OCI-LY7 (cell line): ENCODE data around the gene ACSF2. TPM values are rescaled to one million over a fixed set of nuclear protein-coding genes. Genes with fewer than 3 reads are reported as not detected.

ENCODE experiments used
- BruUV-seq: library from RNA; stranded (reverse); fragments of 400-500 nt; replicated peaks from 2 replicates; lab custom pipeline; 2021; lab: Mats Ljungman, UMichigan
- CTCF ChIA-PET: fragments of 300-600 bp; sonication (Branson Sonifier 250); formaldehyde crosslinking; loops from one replicate; lab custom pipeline; 2022; ENCODE audit warnings: antibody characterized with exemption; ENCODE audit not compliant: unreplicated experiment; lab: Charles Lee
- POLR2A ChIA-PET: fragments of 300-600 bp; sonication (Branson Sonifier 250); formaldehyde crosslinking; loops from one replicate; lab custom pipeline; 2022; ENCODE audit warnings: antibody characterized with exemption; lab: Charles Lee
- DNase-seq: peaks from one replicate; pipeline ENCODE4 v3.0.0-alpha.2; 2015; ENCODE audit warnings: low spot score
- H2AFZ ChIP-seq: fragments of 200-600 bp; sonication (generic), shearing (Covaris generic); 2 replicates; pipeline ENCODE4 v1.6.1; 2014; ENCODE audit warnings: mild to moderate bottlenecking, antibody characterized with exemption, low read length, moderate library complexity
- H3K27ac ChIP-seq: fragments of 200-600 bp; sonication (generic); 2 replicates; pipeline ENCODE4 v1.5.1; 2014; ENCODE audit warnings: mixed run types, low read depth, mild to moderate bottlenecking, moderate library complexity, low read length, inconsistent platforms; ENCODE audit not compliant: poor library complexity, severe bottlenecking
- H3K36me3 ChIP-seq: fragments of 200-600 bp; sonication (generic); 2 replicates; pipeline ENCODE4 v1.6.1; 2014; ENCODE audit warnings: mild to moderate bottlenecking, antibody characterized with exemption, low read length, moderate library complexity, mixed read lengths; ENCODE audit not compliant: insufficient read depth
- H3K4me1 ChIP-seq: fragments of 200-600 bp; sonication (generic); 2 replicates; pipeline ENCODE4 v1.5.1; 2014; ENCODE audit warnings: mild to moderate bottlenecking, low read length; ENCODE audit not compliant: insufficient read depth, poor library complexity, severe bottlenecking
- H3K4me2 ChIP-seq: fragments of 200-600 bp; sonication (generic); 2 replicates; pipeline ENCODE4 v1.6.1; 2014; ENCODE audit warnings: mild to moderate bottlenecking, low read length
- H3K4me3 ChIP-seq: fragments of 200-600 bp; sonication (generic); 2 replicates; pipeline ENCODE4 v1.5.1; 2014; ENCODE audit warnings: mild to moderate bottlenecking, low read depth, low read length; ENCODE audit not compliant: poor library complexity, severe bottlenecking
- H3K79me2 ChIP-seq: fragments of 200-600 bp; sonication (generic); 2 replicates; pipeline ENCODE4 v1.6.1; 2016; ENCODE audit warnings: low read depth, mild to moderate bottlenecking, low read length, moderate library complexity, mixed read lengths; ENCODE audit not compliant: insufficient read depth
- H3K9me2 ChIP-seq: fragments of 200-600 bp; sonication (generic); 2 replicates; pipeline ENCODE4 v1.6.1; 2016; ENCODE audit warnings: mild to moderate bottlenecking, low read length, mixed read lengths; ENCODE audit not compliant: insufficient read depth
- H3K9me3 ChIP-seq: fragments of 200-600 bp; sonication (generic); 2 replicates; pipeline ENCODE4 v1.6.1; 2014; ENCODE audit warnings: mild to moderate bottlenecking, mixed run types, low read length, mixed read lengths
- H4K20me1 ChIP-seq: fragments of 200-600 bp; sonication (generic); 2 replicates; pipeline ENCODE4 v1.6.1; 2014; ENCODE audit warnings: mild to moderate bottlenecking, antibody characterized with exemption, low read length, moderate library complexity, mixed read lengths; ENCODE audit not compliant: insufficient read depth
- EZH2phosphoT487 ChIP-seq: fragments of 200-600 bp; sonication (generic); IDR thresholded peaks from 2 replicates; pipeline ENCODE4 v1.6.1; 2018; ENCODE audit warnings: low read depth, borderline replicate concordance, mild to moderate bottlenecking, mixed run types, antibody characterized with exemption, low read length, moderate library complexity, mixed read lengths
- intact Hi-C: fragments of 100-400 bp; cut with micrococcal nuclease; formaldehyde crosslinking; loops from one replicate; pipeline ENCODE4 v1.10.0; 2022; ENCODE audit not compliant: unreplicated experiment
- total RNA-seq, 2 experiments: library from RNA; depleted of rRNA in 1 of 2; stranded (reverse); fragments of >200 nt in 1 of 2; shearing (Covaris generic) in 1 of 2; gene quantifications; 2 replicates each; pipeline ENCODE4 v1.2.3, GENCODE V29; 2014 to 2022
- TF ChIP-seq, protein P1 (sequence below): fragments of 200-600 bp; sonication (generic); conservative IDR thresholded peaks from 2 replicates; pipeline ENCODE4 v1.5.1; 2014; ENCODE audit warnings: mild to moderate bottlenecking, antibody characterized with exemption, low read length, moderate library complexity, mixed read lengths

The ACSF2 gene
- total RNA-seq, 2 experiments from 2014 or later = 38.6 to 42.7 TPM

DNA sequence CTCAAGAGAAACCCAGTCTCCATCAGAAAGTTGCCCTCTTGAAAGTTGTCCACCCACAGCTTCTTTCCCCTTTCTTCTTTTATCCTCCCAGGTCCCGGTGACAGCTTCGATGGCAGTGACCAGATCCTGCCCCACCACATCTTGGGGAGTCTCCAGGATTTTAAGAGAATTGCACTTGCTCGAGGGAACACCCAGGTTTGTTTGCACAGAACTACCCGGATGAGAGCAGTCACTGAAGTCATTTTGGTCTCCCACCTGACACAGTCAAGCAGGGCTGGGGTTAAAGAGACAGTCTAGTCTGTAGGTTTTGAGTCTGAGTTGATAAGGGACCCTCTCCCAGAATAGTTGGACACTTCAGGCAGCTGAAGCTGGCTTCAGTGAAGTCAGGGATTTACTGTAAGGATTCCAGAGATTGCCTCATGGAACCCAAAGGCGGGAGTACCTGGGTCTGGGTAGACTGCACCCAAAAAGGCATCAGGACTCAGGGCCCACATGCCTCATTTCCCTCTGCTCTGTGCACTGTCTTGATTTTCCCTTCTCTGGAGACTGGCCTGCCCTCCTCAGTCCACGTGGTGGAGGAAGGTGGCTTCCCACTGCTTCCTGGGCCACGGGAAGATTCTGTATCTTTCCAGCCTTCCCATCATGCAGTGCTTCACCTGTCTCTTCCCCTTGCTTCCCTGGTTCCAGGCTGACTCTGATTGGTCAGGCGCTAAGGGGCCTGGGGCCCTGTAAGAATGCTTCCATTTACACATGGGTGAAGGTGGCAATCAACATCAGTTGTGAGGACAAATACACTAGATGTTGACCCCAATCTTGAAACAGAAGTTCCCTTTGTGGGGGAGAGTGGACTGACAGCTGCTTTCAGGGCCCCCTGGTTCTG is 91.7 kb downstream of the ACSF2 start:
- intact Hi-C loops = no loop called here
- no peak overlapping the region for H3K4me2 ChIP-seq
- H3K36me3 ChIP-seq = no peaks in the 10 kb centered on the region
- H3K9me2 ChIP-seq = no peaks in the 10 kb centered on the region
- no peak for DNase-seq
- TF ChIP-seq, protein P1, sequence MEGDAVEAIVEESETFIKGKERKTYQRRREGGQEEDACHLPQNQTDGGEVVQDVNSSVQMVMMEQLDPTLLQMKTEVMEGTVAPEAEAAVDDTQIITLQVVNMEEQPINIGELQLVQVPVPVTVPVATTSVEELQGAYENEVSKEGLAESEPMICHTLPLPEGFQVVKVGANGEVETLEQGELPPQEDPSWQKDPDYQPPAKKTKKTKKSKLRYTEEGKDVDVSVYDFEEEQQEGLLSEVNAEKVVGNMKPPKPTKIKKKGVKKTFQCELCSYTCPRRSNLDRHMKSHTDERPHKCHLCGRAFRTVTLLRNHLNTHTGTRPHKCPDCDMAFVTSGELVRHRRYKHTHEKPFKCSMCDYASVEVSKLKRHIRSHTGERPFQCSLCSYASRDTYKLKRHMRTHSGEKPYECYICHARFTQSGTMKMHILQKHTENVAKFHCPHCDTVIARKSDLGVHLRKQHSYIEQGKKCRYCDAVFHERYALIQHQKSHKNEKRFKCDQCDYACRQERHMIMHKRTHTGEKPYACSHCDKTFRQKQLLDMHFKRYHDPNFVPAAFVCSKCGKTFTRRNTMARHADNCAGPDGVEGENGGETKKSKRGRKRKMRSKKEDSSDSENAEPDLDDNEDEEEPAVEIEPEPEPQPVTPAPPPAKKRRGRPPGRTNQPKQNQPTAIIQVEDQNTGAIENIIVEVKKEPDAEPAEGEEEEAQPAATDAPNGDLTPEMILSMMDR = no peak
- no peak for TF ChIP-seq EZH2phosphoT487
- ChIA-PET CTCF (no interaction called here), POLR2A (interaction anchor here (1.3 kb wide), 1 partner anchor 13 kb away, joined by 3 read pairs; no protein-coding TSS in a partner anchor)
- H4K20me1 ChIP-seq = no peaks in the 10 kb centered on the region
- no peaks in the 10 kb centered on the region for H3K79me2 ChIP-seq
- H3K9me3 ChIP-seq = no peaks in the 10 kb centered on the region
- no TSS peak for BruUV-seq
- no peaks in the 10 kb centered on the region for H3K4me1 ChIP-seq
- no peak overlapping the region for H3K4me3 ChIP-seq
- H2AFZ ChIP-seq = no peak overlapping the region
- H3K27ac ChIP-seq = no peak overlapping the region

DNA sequence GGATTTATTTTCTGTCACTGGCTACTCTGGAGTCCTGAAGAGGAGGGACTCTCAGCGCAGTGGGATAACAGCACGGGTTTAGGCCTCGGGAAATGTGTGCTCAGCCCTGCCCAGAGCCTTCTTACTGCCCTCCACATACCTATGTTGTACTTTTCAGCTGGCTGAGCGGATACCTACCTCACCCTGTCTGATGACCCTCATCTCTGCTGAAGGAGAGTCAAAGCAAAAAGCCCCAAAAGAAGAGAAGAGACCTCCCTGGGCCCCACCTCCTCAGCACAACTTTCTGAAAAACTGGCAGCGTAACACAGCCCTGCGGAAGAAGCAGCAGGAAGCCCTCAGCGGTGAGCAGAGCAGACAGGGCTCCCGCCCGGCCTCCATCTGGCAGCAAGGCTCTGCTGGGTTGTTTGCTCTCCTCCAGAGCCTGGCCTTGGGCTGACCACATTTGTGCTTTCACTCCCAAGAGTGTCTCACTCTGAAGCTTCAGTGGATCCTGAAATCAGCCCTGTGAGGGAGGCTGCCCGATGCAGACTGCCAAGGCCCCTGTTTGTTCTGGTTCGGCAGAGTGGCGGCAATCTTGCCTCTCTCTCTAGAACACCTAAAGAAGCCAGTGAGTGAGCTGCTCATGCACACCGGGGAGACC is 92.5 kb downstream of the ACSF2 start:
- POLR2A ChIA-PET = interaction anchor here (1.3 kb wide), 1 partner anchor 14 kb away, joined by 3 read pairs; no protein-coding TSS in a partner anchor
- H3K9me2 ChIP-seq = no peaks in the 10 kb centered on the region
- BruUV-seq = no TSS peak
- no peak overlapping the region for H3K4me3 ChIP-seq
- CTCF ChIA-PET = no interaction called here
- H2AFZ ChIP-seq = no peak overlapping the region
- no peak for DNase-seq
- no peaks in the 10 kb centered on the region for H3K9me3 ChIP-seq
- H3K4me2 ChIP-seq = no peak overlapping the region
- intact Hi-C loops = no loop called here
- TF ChIP-seq, protein P1 = no peak
- TF ChIP-seq EZH2phosphoT487 = no peak
- H3K79me2 ChIP-seq = no peaks in the 10 kb centered on the region
- H3K36me3 ChIP-seq = no peaks in the 10 kb centered on the region
- no peaks in the 10 kb centered on the region for H3K4me1 ChIP-seq
- no peak overlapping the region for H3K27ac ChIP-seq
- H4K20me1 ChIP-seq = no peaks in the 10 kb centered on the region
